Subcutaneous adipose tissue (tissue), 4 donors: ENCODE data around the gene ARL3. TPM values are rescaled to one million over a fixed set of nuclear protein-coding genes. Genes with fewer than 3 reads are reported as not detected.

Experiments used
- total RNA-seq, 4 donors: library from RNA; depleted of rRNA; stranded (reverse); fragments of >200 nt; gene quantifications; one replicate each; pipeline ENCODE4 v1.1.0, GENCODE V29; 2016
- TF ChIP-seq, protein P1 (sequence below): fragments of 450-650 bp; IDR thresholded peaks from one replicate; pipeline ENCODE4 v1.5.1; 2016; ENCODE audit warnings: low read depth, mild to moderate bottlenecking, control low read depth, antibody characterized with exemption, moderate library complexity

Gene ARL3
- total RNA-seq, 4 donors from 2014 or later: 3.7 to 6.5 (median 5.7) TPM

DNA sequence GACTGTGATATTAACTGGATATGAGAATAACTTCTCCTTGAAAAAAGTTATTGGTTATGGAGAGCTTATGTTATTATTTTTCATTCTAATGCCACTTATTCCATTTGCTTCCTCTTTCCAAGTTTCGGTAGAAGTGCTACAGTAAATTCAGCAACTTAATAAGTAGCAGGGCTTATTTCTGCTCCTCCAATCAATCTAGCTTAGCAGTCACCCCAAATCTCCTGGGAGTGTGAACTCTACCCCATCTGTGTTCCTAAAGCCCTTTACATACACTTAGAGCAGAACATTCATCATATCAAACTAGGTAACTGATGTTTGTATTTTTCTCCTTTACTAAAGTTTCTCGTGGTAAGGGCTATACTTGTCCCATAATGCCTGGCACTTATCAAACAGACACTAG, 8.7 kb downstream of the ARL3 start:
- TF ChIP-seq, protein P1, sequence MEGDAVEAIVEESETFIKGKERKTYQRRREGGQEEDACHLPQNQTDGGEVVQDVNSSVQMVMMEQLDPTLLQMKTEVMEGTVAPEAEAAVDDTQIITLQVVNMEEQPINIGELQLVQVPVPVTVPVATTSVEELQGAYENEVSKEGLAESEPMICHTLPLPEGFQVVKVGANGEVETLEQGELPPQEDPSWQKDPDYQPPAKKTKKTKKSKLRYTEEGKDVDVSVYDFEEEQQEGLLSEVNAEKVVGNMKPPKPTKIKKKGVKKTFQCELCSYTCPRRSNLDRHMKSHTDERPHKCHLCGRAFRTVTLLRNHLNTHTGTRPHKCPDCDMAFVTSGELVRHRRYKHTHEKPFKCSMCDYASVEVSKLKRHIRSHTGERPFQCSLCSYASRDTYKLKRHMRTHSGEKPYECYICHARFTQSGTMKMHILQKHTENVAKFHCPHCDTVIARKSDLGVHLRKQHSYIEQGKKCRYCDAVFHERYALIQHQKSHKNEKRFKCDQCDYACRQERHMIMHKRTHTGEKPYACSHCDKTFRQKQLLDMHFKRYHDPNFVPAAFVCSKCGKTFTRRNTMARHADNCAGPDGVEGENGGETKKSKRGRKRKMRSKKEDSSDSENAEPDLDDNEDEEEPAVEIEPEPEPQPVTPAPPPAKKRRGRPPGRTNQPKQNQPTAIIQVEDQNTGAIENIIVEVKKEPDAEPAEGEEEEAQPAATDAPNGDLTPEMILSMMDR: no peak

DNA sequence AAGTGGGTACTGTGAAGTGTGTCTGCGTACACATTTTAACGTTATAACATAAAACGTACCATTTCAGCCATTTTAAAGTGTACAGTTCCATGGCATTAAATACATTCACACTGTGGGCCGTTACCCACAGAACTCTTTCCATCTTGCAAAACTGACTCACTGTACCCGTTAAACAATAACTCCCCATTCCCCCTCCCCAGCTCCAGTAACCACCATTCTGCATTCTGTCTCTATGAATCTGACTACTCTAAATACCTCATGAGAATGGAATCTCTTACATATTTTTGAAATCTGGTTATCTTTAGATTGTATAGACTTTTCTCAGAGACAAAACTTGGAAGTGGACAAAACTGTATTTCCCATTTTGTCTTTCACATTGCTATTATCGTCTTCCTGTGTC, 9.3 kb downstream of the ARL3 start:
- TF ChIP-seq, protein P1: no peak

- TF ChIP-seq, protein P1: no peak
These were observed 11.5 kb downstream of the ARL3 start for GRCh38 chr10:102702742-102703141.

- TF ChIP-seq, protein P1: no peak
These were observed 12.4 kb downstream of the ARL3 start for GRCh38 chr10:102701796-102702195.

DNA sequence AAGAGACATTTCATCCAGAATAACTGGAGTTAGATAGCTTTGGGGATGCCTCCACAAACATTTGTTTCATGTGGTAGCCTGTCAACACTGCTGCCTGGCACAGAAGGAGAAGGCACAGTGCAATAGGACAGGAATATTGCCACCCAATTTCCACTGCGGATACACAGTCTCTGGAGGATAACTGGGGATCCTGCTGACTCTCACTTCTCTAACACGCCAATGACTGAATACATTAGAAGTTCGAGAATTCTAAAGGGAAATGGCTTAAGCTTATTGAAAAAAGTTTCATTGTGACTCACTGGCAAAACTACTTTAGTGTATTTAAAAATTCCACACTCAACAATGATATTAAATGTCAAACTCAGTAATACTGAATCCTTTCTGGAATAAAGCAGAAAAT, 12.9 kb downstream of the ARL3 start:
- TF ChIP-seq, protein P1: no peak

DNA sequence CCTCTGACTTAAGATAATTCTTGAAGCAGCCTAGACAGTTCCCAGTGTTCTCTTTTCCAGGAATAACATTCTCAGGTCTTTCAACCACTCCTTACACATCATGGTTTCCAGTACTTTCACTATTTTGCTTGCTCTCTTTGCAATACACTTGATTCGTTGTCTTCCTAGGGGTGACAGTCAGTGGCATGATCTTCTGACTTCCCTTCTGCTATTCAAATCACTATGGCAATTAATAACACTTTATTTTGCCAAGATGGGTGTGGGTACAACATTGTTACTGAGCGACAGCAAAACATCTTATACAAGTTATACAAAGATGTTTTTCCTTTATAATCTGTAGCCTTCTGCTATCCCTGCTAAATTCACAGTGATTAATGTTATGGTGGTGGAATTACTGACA, 15.3 kb downstream of the ARL3 start:
- TF ChIP-seq, protein P1: no peak

DNA sequence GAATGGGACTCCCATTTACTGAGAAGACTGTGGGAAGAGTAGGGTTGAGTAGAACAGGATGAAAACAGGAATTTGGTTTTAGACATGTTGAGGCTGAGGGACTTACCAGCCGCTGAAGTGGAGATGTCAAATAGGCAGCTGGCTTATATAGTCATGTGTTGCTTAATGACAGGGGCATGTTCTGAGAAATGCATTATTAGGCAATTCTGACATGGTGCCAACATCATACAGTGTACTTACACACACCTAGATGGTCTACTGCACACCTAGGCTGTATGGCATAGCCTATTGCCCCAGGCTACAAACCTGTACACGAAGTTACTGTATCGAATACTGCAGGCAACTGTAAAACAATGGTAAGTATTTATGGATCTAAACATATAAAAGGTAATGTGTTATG, 17.5 kb downstream of the ARL3 start:
- TF ChIP-seq, protein P1: no peak
